GM21526 (cell line): Measurements from ENCODE around the gene UCMA.
"Not testable (repeated sequence)": the region's sequence is repeated elsewhere in the genome, so short reads cannot be mapped to it uniquely, and the experiment has no call there.

Source experiments
- ATAC-seq: cut with Tn5 transposase; IDR thresholded peaks from one replicate; pipeline ENCODE4 v1.9.1; 2021; ENCODE audit warnings: moderate library complexity; ENCODE audit not compliant: unreplicated experiment, low FRiP score

Gene UCMA

DNA sequence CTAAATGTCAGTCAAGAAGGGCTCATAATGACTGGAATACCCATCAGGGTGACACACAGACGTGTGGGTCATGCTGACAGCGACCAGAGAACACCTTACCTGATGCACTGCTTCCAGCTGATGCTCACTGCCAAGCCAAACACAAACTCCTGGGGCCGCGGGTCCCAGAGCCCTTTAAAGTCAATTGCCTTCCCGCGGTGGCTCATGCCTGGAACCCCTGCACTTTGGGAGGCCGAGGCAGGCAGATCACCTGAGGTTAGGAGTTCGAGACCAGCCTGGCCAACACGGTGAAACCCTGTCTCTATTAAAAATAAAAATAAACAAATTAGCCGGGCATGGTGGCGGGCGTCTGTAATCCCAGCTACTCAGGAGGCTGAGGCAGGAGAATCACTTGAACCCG is 562 bp upstream of the UCMA start:
- not testable (repeated sequence) for ATAC-seq

DNA sequence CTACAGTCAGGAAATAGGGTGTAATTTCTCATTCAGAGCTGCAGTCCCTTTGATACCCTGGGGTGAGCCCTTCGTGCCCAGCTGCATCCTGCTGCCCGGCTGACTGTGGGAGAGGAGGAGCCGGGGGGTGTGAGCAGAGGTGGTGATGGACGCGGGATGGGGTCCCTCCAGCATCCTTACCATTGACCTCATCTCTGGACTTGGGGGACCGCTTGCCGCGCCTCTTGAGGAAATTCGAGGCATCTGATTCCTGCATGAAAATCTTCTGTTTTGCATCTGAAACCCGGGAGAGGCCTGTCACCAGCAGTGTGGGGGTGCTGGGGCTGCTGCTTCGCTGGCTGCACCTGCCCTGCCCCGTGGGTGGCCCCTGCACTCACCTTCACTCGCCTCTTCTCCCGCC is 816 bp downstream of the UCMA start:
- ATAC-seq, result no peak

DNA sequence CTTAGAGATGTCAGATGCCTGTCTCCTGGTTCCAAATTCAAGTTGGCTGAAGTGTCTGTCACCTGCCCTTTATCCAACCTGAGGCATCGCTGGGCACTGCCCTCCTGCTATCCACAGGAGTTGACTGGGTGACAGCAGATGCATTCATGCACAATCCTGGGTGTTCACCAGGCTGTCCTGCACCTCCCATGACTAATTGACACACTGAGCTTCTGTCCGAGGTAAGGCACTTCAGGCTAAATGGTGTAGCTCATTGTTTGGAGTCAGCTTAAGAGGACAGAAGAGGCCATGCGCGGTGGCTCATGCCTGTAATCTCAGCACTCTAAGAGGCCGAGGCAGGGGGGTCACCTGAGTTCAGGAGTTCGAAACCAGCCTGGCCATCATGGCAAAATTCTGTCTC is 2.4 kb downstream of the UCMA start:
- ATAC-seq, result no peak

DNA sequence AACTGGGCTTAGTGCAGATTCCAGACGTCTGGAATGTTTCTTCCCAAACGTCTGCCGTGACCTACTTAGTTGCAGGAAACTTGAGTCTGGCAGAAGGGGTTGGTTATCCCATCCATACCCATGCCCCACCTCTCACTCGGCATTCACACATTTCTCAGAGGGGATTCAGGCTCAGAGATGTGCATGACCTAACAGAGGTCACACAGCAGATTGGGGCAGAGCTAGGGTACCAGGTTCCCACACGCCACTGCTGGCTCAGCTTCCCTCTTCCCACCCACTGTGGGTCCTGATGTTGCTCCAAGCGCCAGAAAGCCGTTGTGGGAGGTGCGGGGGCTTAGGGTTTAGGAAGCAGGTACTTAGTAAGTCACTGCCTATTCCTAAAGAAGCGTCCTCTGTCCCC is 3.0 kb downstream of the UCMA start:
- ATAC-seq, result no peak

DNA sequence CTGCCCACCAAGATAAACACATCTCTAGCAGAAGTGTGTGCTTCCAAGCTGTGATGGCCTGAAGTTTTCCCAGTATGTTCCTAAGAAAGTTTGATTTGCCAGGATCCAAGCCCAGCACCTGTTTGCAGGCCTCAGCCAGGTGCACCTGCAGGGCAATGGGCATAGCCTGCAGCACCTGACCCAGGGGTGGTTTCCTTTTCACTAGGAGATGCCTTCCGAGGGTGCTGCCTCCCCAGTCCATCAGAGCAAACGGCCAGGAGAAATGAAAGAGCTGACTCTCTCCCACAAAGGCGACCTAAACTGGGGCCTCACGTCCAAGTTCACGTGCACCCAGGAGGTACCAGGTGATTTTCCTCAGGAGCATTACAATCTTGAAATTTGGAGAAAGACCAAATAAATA is 7.1 kb downstream of the UCMA start:
- no peak for ATAC-seq

DNA sequence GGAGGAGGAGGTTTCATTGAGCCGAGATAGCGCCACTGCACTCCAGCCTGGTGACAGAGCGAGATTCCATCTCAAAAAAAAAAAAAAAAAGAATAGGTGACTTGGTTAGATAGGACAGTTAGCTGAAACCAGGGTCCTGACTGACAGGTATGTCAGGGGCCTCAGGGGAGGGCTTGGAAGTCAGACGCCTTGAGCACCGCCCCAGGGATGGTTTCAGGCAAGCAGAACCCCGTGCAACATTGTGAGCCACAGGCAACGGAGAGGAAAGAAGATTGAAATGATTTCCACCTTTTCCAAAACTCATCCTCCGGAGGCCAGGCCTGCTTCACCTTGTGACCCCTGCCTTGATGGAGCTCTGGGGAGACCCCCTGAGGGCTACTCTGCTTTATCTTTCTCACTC is 8.6 kb downstream of the UCMA start:
- ATAC-seq, result no peak

DNA sequence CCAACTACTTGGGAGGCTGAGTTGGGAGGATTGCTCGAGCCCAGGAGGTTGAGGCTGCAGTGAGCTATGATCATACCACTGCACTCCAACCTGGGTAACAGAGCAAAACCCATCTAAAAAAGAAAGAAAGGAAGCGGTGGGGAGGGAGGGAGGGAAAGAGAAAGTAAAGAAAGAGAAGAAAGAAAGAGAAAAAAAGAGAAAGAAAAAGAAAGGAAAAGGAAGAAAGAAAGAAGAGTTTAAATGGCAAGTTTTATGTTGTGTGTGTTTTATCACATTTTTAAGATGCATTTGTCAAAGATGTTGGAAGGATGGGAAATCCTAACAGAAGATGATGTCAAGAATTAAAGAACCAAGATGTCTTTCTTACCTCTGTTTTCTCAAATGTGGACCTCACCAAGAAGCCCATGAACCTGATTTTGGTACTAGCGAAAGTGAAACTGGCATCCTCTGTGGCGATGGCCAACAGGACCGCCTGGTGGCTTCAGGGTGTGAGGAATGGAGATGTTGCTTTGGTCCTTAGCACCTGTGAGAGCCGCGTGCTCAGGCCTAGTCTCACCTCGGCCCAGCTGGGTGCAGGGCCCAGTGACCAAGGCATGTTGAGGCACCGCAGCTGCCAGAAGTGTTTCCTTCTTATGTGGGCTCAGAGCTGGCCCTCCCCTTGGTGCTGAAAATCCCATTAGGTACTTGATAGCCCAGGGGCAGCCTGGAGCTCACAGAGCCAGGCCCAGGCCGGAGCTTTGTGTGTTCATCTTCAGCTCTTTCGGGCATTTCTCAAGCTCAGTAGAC is 9.8 kb downstream of the UCMA start:
- ATAC-seq, result no peak

DNA sequence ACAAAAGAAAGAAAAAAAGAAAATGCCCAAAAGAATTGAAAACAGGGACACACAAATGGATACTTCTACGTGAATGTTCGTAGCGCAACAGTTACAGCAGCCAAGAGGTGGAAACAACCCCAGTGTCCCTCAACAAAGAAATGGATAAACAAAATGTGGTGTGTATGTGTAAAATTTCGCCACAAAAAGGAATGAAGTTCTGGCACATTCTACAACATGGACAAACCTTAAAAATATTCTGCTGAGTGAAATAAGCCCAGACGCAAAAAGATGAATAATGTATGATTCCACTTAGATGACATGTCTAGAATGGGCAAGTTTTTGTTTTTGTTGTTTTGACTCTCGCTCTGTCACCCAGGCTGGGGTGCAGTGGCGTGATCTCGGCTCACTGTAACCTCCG is 10.9 kb downstream of the UCMA start:
- ATAC-seq, result no peak

DNA sequence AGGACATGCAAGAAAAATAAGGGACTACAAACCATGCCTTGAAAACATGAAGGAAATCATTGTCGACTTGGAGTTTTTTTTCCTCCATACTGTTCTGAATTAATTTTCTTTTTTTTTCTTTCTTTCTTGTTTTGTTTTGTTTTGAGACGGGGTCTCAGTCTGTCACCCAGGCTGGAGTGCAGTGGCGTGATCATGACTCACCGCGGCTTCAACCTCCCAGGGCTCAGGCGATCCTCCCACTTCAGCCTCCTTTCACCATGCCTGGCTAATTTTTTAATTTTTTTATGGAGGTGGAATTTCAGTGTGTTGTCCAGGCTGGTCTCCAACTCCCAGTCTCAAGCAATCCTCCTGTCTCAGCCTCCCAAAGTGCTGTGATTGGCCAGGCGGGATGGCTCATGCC is 11.6 kb downstream of the UCMA start:
- ATAC-seq, result no peak

DNA sequence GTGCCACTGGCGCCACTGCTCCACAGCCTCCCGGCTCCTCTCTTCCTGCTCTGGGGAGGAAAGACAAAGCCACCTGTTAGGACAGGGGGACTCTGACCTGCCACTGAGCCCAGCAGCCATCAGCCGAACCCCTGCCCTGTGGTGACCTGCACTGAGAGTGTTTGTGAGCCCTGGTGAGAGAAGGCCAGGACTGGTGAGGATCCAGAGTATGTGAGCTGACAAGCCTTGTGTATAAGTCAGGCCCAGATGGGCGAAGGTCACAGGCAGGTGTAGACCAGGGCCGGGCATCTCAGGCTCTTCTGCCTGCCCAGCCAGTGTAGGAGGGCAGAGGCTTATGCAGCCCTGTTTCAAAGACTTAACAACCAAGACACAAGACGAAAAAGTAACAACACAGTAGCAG is 12.0 kb downstream of the UCMA start:
- ATAC-seq, result no peak

DNA sequence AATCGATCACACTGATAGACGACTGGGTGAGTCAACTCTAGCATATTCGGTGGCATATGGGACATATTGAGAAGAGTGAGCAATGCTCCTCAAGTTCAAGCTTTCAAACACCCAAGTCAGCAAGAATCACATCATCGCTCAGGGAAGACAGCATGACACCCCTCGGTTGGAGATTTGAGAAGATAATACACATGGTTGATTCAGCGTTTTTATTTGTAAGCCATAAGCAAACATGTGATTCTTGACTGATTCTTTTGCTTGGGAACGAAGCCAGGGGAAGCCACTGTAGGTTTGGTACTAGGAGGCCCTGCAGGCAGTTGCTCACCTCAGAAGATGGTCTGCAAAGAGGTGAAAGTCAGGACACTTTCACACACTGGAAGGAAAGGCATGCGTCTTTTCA is 12.6 kb downstream of the UCMA start:
- ATAC-seq, result no peak

DNA sequence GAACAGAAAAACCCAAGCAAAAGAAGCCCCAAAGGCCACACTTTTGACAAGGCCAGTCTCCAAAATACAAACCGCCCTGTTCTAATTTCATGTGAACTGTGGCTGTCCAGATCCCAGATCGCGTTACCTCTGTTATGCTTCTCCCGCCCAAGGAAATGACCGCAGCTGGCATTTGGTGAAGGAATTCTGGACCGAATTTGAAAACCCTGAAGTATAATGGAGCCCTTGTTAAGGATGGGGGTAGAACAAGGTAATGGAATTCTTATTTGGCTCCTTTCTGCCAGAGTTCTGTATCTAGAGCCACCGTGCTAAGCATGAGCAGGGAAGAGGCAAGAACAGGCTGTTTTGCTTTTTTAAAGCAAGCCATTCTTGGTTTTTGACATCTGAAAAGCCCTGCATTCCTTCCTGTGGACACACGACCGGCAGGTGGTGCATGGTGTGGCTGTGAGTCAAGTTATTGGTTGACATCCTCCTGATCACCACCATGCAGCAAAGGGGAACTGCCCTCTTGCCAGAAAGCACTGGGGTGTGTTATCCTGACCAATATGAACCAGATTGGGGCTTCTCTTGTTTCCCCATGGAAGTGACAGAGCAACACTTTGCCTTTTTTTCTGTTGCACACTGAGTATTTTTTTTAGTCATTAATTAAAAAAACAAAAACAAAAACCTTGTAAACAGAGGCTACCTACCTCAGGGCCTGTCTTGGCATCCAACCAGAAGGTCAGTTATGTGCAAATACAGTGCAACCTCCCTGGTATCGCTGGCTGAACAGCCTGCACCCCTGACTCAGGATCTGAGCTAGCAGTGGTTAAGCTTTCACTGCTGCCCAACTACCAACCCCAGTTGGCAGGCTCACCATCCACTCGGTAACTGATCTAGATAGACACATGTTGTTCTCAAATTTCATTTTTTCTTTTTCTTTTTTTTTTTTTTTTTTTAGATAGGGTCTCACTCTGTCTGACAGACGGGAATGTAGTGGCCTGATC is 14.2 kb downstream of the UCMA start:
- ATAC-seq, result no peak

DNA sequence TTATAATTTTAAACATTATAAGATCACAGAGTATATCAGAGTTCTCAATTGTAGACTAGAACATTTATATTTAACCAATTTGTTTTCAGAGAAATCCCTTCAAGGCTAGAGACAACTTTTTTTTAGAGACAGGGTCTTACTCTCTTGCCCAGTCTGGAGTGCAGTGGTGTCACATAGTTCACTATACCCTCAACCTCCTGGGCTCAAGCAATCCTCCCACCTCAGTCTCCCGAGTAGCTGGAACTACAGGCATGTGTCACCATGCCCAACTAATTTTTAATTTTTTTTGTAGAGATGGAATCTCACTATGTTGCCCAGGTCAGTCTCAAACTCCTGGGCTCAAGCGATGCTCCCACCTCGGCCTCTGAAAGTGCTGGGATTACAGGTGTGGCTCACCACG is 15.3 kb downstream of the UCMA start:
- no peak for ATAC-seq

DNA sequence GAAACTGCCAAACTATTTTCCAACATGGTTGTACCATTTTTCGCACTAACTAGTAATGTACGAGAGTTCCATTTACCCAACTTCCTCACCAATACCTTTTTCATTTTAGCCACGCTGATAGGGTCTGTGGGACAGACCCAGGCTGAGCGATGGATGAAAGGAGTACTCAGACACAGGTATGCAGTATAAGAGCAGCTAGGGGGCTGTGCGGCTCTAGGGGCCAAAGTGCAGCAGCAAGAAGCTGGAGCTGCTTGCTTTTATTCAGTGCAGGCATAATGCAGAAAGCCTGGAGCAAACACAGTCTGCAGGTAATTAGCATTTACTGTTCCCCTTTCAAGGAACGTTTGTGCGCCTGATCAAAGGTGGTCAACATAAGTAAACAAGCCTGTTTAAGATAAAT is 21.0 kb downstream of the UCMA start:
- ATAC-seq, result no peak

DNA sequence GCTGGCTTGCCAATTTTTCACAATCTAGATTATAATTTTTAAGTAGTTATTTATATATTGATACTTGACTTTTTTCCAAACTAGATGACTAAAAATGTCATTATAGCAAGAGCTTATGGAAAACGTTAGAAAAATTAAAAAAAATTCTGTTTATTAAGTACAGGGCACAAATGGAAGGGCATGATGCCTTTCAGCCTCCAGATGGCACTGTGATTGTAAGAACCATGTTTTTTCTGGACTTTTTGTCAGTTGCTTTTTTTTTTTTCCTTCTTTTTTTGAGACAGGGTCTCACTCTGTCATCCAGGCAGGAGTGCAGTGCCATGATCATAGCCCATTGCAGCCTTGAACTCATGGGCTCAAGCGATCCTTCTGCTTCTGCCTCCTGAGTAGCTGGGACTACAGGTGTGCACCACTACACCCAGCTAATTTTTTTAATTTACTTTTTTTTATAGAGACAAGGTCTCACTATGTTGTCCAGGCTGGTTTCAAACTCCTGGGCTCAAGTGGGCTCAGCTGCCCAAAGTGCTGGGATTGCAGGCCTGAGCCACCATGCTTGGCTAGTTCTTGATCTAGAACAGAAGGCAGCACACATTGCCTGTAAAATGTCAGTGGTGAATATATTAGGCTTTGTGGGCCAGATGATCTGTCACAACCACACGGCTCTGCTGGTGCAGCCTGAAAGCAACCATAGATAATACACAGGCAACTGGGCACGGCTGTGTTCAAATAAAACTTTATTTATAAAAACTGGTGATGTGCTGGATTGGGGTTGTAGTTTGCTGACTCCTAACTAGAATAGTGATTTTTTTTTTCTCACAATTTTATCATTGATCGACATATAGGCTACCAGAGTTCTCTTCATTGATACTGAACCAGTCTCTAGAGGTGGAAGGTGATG is 27.4 kb downstream of the UCMA start:
- ATAC-seq, result no peak

DNA sequence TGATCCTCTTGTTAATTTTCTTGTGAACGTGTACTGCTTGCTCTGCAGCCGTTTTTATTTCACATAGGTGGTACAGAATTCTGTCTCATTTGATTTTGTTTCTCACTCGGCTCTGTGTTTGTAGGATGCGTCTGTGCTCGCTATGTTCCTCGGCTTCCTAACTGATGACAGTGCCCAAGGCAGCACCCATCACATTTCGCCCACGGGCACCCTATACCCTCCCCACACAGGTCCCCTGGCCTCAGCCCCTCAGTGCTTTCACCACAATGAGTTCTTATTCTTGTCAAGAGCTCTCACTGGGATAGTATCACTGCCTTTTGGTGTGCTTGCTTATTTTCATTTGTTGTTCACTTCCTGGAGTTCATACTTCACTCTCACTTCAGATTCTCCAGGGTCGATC is 28.1 kb downstream of the UCMA start:
- ATAC-seq, result no peak

DNA sequence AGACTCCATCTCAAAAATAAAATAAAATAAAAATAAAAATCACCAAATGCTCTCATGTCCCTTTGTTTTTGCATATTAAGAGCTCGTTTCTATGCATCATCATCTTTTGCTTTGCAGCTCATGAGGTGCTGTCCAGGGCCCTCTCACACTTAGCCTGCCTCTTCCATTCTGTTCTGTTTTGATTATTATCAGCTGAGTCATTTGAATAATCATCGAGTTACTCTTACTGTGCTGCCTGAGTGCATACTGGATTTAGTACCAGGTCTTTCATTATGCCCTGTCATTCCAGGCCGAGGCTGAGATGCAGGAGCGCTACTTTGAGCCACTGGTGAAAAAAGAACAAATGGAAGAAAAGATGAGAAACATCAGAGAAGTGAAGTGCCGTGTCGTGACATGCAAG is 33.0 kb downstream of the UCMA start:
- ATAC-seq, result no peak

DNA sequence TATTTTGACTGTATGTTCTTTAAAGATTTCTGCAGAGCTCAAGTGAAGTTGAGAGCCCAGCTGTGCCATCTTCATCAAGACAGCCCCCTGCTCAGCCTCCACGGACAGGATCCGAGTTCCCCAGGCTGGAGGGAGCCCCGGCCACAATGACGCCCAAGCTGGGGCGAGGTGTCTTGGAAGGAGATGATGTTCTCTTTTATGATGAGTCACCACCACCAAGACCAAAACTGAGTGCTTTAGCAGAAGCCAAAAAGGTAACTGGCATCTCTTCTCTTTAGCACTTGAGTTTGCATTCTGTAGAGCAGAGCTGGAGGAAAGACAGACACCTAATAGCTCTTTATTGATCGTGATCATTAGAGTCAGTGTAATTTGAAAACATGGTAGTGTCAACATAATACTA is 39.2 kb downstream of the UCMA start:
- ATAC-seq, result no peak

DNA sequence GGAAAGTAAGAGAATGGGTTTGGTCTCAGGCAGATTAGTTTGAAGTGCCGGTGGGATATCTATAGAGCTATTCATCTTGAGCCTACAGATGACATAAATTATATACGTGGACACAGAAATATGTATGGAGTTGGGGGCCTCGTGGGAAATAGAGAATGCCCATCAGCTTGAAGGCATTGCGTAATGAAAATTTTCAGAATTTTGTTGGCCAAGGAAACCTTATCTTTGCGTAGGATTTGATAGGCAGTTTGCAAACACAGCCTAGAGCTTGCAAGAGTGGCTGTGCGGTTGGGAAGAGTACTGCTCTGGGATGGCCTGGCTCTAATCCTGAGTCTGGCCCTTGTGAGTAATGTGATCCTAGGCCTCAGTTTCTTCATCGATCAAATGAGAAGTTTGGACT is 40.5 kb downstream of the UCMA start:
- ATAC-seq, result no peak

DNA sequence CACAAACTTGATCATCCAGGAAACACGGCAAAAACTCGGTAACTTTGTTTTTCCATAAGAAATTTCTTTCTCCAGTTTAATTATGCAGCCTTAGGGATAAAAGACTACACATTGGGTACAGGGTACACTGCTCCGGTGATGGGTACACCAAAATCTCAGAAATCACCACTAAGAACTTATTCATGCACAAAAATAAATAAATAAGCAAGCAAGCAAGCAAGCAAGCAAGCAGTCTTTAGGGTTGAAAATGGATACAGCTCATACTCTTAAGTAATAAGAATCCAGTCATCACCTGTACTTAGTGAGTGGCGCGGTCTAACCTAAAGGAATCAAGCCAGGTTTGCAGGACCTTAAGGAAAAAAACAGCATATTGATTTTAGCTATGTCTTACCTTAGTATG is 42.8 kb downstream of the UCMA start:
- no peak for ATAC-seq

DNA sequence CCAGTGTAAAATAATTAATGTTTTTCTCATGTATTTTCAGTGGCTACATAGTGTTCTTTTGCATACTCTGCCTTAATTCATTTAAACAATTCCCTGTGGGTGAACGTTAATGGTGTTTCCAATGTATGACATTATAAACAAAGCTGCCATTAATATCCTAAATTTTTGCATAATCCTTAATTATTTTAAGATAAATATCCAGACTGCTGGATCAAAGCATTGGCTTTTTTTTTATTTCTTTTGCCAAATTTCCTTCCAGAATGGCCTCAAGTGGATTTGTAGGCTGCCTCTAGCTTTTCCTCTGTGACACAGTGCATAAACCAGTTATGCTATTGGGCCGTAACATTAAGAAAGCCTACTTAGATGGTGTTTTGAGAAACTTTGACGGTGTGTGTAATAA is 43.4 kb downstream of the UCMA start:
- ATAC-seq, result no peak
